ENCODE measurements around the gene HSD11B2.
A peak's percentile ranks its signal among the peaks of the same experiment; 100 is the strongest.

Gene HSD11B2

GRCh38 chr16:67392301-67393059, 38.4 kb upstream of the HSD11B2 start:
- no peak for DNase-seq (ENCODE audit: low read depth, low spot score)
- POLR2A ChIA-PET: no interaction called here

GRCh38 chr16:67393111-67393787, 37.7 kb upstream of the HSD11B2 start, which contains the start of gene TPPP3:
TSS of gene TPPP3 (minus strand) at chr16:67393498. CDS start at chr16:67391111, 2,387 bp downstream.
- no peak for DNase-seq (ENCODE audit: low read depth, low spot score)

More at GRCh38 chr16:67392301-67393059, 38.4 kb upstream of the HSD11B2 start:
- TF ChIP-seq CTCF (IDR thresholded peaks at IDR 0.05; ENCODE audit: insufficient read depth, low read length, missing control alignments): no peak
- no peak overlapping the region; the same call in 1 of the 2 replicates for H3K4me3 ChIP-seq (ENCODE audit: low read depth, low read length)
- CTCF ChIA-PET: interaction anchor here (0.6 to 1.8 kb wide), 14 partner anchors 8 to 131 kb away, joined by 3 to 10 read pairs (median 3); partner anchors contain the start of gene ZDHHC1

GRCh38 chr16:67393788-67394154, 37.1 kb upstream of the HSD11B2 start:
- ChIA-PET POLR2A (no interaction called here), CTCF (interaction anchor here (0.7 to 1.8 kb wide), 16 partner anchors 9 to 416 kb away, joined by 3 to 11 read pairs (median 4); partner anchors contain the start of gene ZDHHC1)
- TF ChIP-seq CTCF (IDR thresholded peaks at IDR 0.05; ENCODE audit: insufficient read depth, low read length, missing control alignments): no peak
- DNase-seq (ENCODE audit: low read depth, low spot score): no peak
- H3K4me3 ChIP-seq (ENCODE audit: low read depth, low read length): peak overlapping the region; percentile 42

More at GRCh38 chr16:67393111-67393787, 37.7 kb upstream of the HSD11B2 start, which contains the start of gene TPPP3:
- ChIA-PET CTCF (interaction anchor here (0.6 to 1.8 kb wide), 22 partner anchors 8 to 415 kb away, joined by 3 to 11 read pairs (median 3); partner anchors contain the start of gene ZDHHC1), POLR2A (no interaction called here)
- peak within 1 kb of the TSS; percentile 42 for H3K4me3 ChIP-seq (ENCODE audit: low read depth, low read length)
- peak; percentile 72 for TF ChIP-seq CTCF (IDR thresholded peaks at IDR 0.05; ENCODE audit: insufficient read depth, low read length, missing control alignments)

DNA sequence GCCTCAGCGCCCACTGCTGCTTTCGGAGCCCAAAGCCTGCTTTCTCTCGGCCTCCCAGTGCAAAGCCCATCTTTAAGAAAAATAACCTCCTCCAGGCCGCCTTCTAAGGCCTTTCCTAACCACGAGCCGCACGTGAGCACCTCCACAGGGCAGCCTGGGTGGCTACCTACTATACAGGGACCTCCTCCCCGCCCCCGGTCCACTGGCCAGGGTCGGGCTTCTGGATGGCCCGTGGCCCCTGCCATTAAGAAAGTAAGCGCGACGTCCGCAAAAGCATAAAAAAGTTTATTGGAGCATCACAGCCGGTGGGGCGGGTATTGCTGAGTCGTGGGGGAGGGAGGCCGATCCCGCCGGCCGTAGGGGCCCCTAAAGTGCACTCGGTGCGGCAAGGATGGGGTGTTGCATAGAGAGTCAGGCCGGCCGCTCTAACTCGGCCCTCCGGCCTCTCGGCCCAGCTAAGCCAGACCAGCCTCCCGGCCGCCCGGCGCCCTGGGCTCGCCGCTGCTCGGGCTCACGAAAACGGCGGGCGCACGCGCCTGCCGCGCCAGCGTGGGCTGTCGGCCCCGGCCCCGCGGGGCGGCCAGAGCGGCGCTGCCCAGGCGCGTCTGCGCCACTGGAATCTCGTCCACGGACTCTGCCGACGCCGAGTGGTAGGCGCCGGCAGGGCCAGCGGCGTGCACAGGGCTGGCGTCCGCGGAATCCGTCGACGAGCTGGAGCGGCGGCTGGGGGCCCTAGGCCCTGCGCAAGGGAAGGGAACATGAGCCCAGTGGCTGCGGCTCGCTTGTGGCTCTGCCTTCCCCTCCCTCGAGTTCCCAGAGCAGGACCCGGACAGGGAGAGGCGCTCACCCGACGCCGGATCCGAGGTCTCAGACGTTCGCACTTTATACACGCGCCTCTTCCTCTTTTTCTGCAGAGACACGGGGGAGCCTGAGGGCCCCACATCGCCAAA, 36.5 kb upstream of the HSD11B2 start:
- DNase-seq (ENCODE audit: low read depth, low spot score): no peak
- ChIA-PET CTCF (interaction anchor here (0.7 to 1.8 kb wide), 15 partner anchors 8 to 416 kb away, joined by 3 to 11 read pairs (median 4); partner anchors contain the start of gene ZDHHC1), POLR2A (no interaction called here)
- H3K4me3 ChIP-seq (ENCODE audit: low read depth, low read length): no peak overlapping the region
- no peak for TF ChIP-seq CTCF (IDR thresholded peaks at IDR 0.05; ENCODE audit: insufficient read depth, low read length, missing control alignments)

- no peak for DNase-seq (ENCODE audit: low read depth, low spot score)
- TF ChIP-seq CTCF (IDR thresholded peaks at IDR 0.05; ENCODE audit: insufficient read depth, low read length, missing control alignments): no peak
- CTCF ChIA-PET: interaction anchor here (1.0 to 1.7 kb wide), 4 partner anchors 19 to 143 kb away, joined by 3 to 4 read pairs (median 3); no protein-coding TSS in a partner anchor
- POLR2A ChIA-PET: no interaction called here
- H3K4me3 ChIP-seq (ENCODE audit: low read depth, low read length): no peak overlapping the region
Measured at GRCh38 chr16:67395105-67395457, 35.8 kb upstream of the HSD11B2 start.

All from AG04449 (cell line).